AG10803 (cell line): ENCODE results near the gene LAMA3.

Experiments
- DNase-seq: peaks from one replicate; pipeline ENCODE4 v3.0.0; 2010; ENCODE audit warnings: low read depth
- H3K4me3 ChIP-seq: 2 replicates; pipeline ENCODE4 v1.5.1; 2011; ENCODE audit warnings: mild to moderate bottlenecking, low read length, control low read depth
- CTCF ChIP-seq: conservative IDR thresholded peaks from 2 replicates; pipeline ENCODE4 v1.5.1; 2011; ENCODE audit warnings: mild to moderate bottlenecking, low read length, control low read depth, inconsistent platforms

Gene LAMA3

DNA sequence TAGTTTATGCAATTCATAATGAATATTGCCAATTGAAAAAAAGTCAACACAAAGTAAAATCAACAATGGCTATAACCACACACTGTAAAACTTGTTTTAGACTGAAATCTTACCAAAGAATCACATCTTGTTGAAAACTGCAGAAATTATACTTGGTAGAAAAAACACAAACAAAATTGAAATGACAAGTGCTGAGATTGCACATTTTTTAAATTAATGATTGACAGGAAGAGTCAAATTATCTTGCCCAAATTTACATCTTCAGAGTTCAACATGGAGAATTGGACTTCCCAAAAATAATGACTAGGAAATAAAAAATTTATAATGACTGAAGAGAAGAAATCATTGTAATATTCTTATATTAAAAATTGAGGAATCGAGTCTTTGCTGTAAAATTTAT, 240.7 kb downstream of the LAMA3 start:
- DNase-seq: no peak
- H3K4me3 ChIP-seq: no peak overlapping the region
- TF ChIP-seq CTCF: no peak

GRCh38 chr18:23932385-23933067, 243.3 kb downstream of the LAMA3 start:
- peak; percentile 75 for DNase-seq
- no peak for TF ChIP-seq CTCF
- no peak overlapping the region for H3K4me3 ChIP-seq

DNA sequence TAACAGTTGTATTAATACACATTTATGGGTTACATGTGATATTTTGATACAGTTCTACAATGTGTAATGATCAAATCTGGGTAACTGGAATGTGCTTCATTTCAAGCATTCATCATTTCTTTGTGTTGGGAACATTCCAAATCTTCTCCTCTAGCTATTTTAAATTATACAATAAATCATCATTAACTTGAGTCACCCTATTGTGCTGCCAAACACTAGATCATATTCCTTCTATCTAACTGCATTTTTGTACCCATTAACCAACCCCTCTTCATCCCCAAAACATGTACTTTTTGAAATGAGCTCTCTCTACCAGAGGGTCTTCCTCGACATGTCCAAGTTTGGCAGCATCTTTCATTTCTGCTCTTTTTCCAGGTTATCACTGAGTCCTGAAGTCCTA, 244.2 kb downstream of the LAMA3 start:
- peak; percentile 38 for DNase-seq
- TF ChIP-seq CTCF: no peak
- no peak overlapping the region for H3K4me3 ChIP-seq

GRCh38 chr18:23934252-23934651, 245.0 kb downstream of the LAMA3 start:
- H3K4me3 ChIP-seq: no peak overlapping the region
- TF ChIP-seq CTCF: no peak
- no peak for DNase-seq

DNA sequence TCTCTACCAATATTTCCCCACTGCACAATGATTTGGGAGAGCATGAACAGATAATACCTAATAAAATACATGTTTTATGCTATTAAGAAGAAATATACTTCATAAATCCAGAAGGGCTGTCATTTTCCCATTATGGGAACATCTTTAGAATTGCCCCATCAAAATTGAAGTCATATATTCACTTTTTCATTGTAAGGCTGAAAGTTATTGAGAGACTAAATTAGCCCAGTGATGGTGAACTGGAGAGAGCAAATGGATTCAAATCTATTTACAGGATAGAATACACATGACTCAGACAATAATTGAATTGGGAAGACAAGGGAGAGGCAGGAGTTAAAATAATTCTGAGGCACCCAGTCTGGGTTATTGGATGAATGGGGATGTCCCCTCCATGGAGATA, 245.6 kb downstream of the LAMA3 start:
- no peak for DNase-seq
- TF ChIP-seq CTCF: no peak
- no peak overlapping the region for H3K4me3 ChIP-seq

- no peak overlapping the region for H3K4me3 ChIP-seq
- no peak for DNase-seq
- no peak for TF ChIP-seq CTCF
Measured at GRCh38 chr18:23935804-23936203, 246.6 kb downstream of the LAMA3 start.

GRCh38 chr18:23936381-23936958, 247.2 kb downstream of the LAMA3 start:
- no peak overlapping the region for H3K4me3 ChIP-seq
- no peak for DNase-seq
- TF ChIP-seq CTCF: no peak
